Posterior vena cava (tissue), 2 donors: ENCODE results near the gene SH3GL1. TPM values are rescaled to one million over a fixed set of nuclear protein-coding genes. Genes with fewer than 3 reads are reported as not detected.

Source experiments
- DNase-seq: peaks from one replicate; pipeline ENCODE4 v3.0.0-alpha.2; 2020; ENCODE audit warnings: low spot score
- intact Hi-C, 2 donors: fragments of 100-400 bp; cut with DNase I; formaldehyde crosslinking; loops; one replicate each; pipeline versions ENCODE4 v1.14.1 to v1.14.2; 2022 to 2023
- total RNA-seq, 2 donors: library from RNA; stranded (reverse); fragmentation: NEBNext Ultra II Directional; extraction: Animal tissue kit (Norgen Biotek cat#: 25700); gene quantifications; one replicate each; pipeline ENCODE4 v1.2.1, GENCODE V29; 2021
- donor health status: DM: yes; HTN: yes; CAD: no.
- donor health status: DM: yes; HTN: yes; CAD: no.

SH3GL1 gene
- total RNA-seq, 2 donors from 2014 or later: 77.5 to 88.8 TPM

DNA sequence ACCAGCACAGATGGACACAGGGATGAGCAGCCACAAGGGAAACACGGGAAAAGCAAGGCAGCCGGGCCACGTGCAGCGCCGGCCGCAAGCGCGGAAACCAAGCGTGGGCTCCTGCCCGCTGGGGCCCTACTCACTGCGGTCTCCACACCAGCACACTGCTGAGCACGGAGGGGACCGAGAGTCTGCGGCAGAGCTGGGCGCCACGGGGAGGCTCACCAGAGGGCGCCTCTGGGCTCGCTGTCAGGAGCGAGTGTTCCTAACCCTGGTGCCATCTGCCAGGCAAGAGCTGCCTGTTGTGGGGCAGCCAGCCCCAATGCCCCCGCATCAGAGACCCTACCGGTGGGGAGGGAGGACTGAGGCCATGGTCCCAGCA lies 30.5 kb downstream of the SH3GL1 start:
- intact Hi-C loops: no loop called here
- DNase-seq: peak; percentile 88

DNA sequence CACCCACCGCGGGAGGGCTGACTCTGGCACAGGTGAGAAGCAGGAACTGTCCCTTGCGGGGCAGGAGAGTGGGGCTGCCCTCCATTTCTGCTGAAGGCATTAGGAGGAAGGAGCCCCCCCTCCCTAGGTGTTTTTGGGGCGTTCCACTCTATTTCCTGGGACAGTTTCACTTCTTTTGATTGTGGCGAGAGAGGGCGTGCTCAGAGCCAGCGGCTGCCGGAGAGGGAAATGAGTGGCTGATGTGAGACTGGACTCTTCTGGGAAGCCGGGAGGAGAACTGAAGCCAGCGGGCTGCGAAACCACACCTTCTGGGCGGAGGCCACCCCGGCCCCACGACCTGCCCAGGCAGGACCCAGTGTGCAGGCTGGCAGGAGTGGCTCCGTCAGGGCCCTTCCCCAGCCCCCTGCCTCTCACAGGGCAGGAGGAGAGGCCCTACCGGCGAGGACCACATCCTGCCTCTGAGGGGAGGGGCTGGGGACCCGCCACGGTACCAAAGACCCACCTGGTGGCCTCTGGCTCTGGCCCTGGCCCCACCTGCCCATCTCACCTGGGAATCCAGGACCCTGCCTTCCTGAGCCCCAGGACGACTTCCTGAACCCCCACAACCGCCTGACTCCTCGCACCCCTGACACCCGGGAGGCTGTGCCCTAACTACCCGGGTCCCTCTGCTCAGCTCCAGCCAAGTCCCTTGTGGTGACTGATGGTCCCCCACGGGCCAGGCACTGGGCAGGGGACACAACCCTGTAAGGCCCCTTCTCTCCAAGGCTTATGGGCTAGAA lies 31.0 kb downstream of the SH3GL1 start:
- intact Hi-C loops: no loop called here
- DNase-seq: peak; percentile 91

DNA sequence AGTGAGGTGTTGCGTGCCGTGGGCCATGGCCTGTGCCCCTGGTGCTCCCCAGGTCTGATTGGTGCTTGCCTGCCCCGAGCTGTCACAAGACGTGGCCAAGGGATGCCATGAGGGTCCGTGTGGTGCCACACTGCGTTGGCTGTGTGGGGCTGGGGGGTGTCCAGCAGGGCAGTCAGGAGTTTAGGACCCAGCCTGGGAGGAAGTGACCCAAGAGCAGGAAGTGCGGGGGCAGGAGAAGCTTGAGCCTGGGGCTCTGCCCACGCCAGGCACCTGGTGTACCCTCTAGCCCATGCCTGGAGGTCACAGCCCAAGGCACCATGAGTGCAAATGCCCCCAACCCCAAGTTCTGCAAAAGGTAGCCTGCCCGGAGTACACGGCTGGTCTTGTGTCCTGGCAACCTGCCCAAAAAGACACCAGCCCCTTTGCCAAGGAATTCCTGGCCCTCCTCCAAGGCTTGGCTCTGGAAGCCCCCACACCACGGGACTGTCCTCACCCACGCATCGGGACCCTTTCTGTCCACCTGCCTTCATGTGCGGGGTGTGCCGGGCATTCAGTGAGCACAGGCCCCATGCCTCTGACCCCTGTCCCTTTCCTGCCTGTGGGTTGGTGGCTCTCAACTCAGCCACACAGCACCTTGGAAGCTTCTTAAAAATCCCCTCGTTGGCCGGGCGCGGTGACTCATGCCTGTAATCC lies 32.1 kb downstream of the SH3GL1 start:
- DNase-seq: peak; percentile 78
- intact Hi-C loops: no loop called here

DNA sequence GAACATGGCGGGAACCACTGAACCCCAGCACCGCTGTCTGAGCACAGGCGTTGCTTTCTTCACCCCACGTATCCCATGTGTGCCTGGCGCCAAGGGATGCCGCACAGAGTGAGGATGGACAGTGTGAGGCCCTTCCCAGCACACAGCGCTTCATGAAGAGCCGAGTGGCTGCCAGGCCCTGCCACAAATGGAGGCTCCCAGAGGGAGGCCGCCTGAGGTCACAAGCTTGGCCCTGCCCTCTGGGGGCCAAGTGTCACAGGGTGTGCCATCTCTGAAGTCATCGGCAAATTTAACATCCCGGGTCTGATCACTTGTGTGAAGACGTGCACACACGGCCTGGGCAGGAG lies 32.6 kb downstream of the SH3GL1 start:
- DNase-seq: peak; percentile 79
- intact Hi-C loops: no loop called here

DNA sequence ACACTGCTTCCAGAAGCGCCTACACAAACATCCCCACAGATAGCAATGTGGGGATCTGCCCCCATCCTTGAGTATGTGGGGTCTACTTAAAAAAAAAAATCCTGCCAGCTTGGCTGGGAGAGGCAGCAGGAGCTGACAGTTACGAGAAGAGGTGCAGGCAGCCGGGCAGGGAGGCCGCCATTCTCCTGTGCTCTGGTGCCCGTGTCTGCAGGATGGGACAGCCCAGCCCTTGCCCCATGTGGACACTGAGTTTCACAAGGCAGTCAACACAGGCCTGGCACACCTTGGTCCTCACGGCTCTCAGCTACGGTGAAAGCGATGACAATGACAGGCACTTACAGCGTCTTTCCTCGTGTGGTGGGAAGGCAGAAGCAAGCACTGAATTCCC lies 33.0 kb downstream of the SH3GL1 start:
- DNase-seq: no peak
- intact Hi-C loops: no loop called here

DNA sequence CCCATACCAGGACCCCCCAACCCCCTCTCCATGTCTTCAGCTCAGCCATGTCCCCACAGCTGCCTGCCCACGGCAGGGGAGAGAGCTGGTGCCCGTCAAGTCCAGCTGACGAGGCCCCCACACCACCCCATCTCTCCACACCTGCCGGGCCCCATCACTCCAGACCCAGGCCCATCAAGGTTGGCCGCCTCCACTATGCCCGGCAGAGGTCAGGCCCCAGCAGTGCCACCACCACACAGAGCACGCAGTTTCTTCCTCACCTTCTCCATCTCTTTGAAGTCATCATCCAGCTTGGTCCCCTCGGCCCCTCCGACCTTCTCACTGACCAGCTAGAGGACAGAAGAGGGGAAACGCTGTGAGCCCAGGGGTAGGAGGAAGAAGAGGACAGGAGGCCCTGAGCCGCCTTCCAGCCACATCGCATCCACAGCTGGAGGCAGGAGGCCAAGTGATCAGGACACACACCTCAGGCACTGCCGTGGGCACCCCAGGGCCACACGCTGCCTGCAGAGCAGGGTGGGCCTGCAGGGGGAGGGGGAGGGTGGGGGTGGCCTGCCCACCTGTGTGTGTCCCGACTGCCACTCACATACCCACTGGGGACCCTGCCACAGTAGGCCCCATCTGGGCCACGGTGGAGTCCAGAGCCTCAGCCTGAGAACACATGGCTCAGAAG lies 33.5 kb downstream of the SH3GL1 start:
- intact Hi-C loops: no loop called here
- DNase-seq: peak; percentile 77

DNA sequence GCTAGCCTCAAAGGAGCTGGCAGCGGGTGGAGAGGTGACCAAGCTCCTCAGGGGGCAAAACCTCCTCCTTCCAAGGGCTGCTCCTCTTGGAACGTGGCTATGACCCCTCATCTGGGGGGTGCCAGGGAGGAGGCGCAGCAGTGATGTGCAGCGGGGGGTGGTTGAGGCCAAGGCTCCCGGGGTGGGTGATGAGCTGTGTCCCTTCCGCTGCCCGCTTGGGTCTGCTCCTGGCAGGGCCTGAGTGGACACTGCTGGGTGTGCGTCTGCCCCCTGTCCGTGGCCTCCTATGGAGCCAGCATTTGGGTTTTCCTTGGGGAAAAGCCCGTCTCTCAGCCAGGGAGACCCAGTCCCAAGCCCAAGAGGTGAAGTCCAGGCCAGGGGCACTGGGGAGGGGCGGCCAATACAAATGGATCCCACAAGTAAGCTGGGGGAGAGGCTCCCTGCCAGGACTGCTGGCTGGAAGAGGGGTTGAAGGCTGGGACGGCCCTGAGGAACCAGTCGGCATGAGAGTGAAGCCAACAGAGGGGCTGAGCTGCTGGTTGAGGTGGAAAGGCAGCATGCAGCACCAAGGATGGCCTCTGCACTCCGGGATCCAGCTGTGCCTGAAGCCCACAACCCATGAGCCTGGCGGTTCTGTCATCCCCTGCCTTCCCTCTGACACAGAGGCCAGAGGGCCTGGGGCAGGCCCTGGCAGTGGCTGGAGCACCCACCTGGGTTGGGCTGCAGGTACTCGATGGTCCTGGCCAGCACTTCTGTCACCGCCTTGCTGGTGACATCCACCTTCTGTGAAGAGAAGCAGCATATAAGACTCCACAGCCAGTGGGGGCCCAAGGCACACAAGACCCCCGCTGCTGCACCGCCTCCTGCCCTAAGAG lies 34.3 kb downstream of the SH3GL1 start:
- intact Hi-C loops: no loop called here
- peak; percentile 70 for DNase-seq

DNA sequence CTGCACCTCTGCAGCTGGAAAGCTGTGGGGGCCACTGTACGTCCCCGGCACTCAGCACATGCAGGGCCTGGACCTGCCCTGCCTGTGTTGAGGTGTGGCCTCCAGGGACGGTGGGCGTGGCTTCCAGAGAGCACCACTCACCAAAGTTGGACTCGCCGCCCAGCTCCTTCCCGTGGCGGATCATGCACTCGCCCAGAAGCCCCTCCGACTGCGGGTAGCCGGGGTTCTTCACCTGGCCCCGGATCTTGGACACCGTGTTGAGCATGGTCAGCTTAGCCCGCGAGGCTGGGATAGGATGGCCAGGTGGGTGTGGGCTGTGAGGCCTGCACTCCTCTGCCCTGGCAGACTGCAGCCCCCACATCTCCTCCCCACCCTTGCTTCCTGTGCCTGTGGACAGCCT lies 35.0 kb downstream of the SH3GL1 start:
- no peak for DNase-seq
- intact Hi-C loops: no loop called here

DNA sequence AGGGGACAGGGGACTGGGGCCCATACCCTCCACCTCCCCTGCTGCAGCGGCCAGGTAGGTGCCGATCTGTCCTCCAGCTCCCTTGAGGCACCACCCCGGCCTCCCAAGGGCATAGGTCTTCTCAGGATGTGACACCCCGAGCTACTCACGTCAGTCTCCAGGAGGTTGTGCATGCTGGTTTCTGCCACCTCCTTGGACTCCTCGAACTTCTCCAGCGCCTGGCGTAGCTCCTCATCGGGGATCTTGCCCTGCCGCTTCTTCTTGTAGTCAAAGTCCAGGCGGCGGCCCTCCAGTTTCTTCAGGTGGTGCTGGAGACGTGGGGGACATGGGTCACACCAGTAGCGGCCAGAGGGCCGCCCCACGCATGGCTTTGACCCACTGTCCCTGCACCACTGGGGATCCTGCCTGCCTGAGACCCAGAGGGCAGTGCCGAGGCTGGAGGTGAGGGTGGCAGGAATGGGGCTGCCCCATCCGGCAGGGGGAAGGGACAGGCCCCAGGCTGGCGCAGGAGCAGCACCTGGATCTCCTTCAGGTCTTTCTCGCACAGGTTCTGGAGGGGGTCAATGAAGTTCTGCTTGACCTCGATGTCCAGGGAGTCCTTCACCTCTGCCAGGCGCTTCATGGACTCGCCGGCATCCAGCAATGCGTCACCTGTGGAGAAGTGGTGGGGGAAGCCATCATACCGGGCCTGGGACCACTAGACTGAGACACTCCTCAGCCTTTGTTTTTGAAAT lies 36.6 kb downstream of the SH3GL1 start:
- intact Hi-C loops: loop anchor here in 1 of 2 donors (5.0 kb wide), 1 partner anchor 34 kb away; no protein-coding TSS in a partner anchor
- no peak for DNase-seq

DNA sequence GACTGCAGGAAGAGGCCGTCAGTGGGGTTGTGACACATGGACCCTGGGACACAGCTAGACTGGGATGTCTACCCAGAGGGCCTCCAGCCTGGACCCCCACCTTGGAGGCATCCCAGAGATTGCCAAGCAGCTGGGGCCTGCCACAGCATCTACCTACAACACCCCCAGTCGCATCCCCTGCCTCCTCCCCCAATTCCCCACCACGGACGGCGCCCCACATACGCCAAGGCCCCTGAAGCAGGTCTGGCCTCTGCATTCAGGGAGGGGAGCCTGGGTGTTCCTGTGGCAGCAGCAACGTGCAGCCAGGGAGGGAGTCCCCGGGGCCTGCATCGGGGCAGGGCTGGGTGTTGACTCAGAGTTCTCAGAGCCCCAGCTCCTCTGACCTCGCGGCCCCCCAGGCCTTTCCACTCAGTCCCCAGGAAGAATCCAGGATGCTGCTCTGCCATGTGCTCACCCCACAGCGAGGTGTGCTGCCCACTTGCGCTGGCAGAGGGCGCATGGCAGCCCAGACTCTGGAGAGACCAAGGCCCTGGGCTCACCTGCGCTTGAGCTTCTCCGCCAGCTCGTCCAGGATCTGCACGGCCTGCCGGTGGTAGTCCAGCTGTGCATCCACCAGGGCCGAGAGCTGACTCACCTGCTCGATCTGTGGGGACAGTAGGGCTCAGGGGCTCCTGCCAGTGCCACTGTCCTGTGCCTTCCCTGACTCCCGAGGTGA lies 37.4 kb downstream of the SH3GL1 start:
- intact Hi-C loops: loop anchor here in 1 of 2 donors (5.0 kb wide), 1 partner anchor 34 kb away; no protein-coding TSS in a partner anchor
- DNase-seq: no peak

DNA sequence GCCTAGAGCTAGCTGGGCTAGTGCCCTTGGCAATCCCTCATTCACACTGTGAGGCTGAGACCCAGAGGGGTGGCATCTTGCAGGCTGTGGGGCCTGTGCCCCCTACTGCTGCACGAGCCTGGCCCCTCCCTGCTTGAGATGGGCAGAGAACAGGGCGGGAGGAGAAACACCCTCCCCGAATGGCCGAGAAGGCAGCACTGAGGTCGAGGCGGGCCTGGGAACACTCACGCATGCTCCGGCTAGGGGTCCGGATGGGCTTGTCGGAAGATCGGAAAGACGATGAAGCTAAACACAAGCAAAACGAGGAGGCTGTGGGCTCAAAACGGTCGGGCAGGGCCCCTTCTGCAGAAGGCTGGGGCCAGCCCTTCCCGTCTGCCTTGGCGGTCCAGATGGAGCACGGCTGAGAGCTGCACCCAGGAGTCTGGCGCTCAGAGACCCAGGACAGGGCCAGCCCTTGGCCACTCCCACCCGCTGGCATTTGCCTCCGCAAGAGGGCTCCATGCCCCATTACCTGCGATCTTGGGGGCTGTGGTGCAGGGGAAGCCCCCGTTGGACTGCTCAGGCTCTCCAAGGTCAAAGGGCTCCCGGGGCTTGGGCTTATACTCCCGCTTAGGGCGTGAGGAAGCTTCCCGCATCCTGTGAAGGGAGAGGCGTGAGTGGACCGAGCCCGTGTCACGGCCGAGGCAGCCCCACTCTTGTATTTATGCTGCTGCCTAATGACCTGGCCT lies 38.1 kb downstream of the SH3GL1 start:
- DNase-seq: peak; percentile 75
- intact Hi-C loops: loop anchor here in 1 of 2 donors (5.0 kb wide), 1 partner anchor 35 kb away; no protein-coding TSS in a partner anchor

DNA sequence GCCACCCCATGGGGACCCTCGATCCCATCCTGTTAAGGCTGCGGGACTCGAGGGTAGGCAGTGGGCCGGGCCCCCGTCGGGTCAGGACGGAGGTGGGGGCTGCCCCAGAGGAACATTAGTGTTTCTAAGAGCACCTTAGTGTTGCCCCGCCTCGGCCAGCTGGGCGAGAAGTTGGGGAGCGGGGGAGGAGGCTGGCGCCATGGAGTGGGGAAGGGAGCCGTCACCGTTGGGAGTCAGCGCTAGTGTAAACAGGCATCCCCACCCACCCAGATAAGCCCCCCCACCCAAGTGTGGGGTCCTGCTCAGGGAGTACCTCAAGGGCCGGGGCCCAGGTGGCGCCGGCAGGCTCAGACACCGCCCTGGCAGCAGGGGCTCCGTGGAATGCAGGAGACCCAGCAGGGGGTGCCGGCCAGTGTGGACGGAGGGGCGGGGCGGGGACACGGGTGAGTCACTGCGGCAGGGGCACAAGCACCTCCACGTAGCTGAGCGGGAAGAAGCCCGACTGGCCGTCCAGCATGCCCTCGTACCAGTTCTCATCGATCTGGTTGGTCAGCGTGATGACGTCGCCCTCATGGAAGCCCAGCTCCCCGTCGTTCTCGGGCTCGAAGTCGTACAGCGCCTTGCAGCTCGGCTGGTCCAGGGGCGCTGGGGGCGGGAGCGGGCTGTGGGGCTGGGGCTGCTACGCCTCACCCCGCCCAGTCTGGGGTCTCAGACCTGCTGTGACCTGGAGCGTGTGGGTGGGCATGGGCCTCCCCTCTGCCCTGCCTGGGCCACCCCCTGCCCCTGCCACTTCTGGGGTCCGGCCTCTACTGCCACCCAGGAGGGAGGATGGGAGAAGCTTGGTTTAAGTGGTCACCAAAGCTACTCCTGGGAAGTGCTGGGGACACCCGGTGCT lies 38.9 kb downstream of the SH3GL1 start:
- DNase-seq: peak; percentile 81
- intact Hi-C loops: loop anchor here in 1 of 2 donors (5.0 kb wide), 1 partner anchor 36 kb away; no protein-coding TSS in a partner anchor

DNA sequence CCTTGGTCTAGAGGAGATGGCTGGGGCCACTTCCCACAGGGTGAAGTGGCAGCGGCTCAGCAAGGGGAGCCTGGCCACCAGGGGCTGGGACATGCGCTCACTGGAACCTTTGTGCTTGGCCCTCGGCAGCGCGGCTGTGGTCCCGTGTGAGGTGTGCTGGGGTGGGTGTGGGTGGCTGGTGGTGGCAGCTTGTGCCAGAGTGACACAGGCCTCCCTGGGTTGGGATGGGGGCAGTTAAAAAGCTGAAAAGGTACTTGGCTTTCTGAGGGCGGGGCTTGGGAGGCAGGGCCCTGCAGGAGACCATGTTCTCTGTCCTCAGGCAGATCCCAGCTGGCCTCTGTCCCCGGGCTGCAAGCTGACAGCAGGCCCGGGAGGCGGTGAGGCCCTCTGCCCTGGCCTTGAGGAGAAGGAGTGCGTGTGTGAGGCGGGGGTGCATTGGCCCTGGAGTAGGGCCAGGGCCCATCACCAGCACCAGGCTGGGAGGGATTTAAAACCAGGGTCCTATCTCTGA lies 39.7 kb downstream of the SH3GL1 start:
- no peak for DNase-seq
- intact Hi-C loops: loop anchor here in 1 of 2 donors (5.0 kb wide), 1 partner anchor 37 kb away; no protein-coding TSS in a partner anchor

DNA sequence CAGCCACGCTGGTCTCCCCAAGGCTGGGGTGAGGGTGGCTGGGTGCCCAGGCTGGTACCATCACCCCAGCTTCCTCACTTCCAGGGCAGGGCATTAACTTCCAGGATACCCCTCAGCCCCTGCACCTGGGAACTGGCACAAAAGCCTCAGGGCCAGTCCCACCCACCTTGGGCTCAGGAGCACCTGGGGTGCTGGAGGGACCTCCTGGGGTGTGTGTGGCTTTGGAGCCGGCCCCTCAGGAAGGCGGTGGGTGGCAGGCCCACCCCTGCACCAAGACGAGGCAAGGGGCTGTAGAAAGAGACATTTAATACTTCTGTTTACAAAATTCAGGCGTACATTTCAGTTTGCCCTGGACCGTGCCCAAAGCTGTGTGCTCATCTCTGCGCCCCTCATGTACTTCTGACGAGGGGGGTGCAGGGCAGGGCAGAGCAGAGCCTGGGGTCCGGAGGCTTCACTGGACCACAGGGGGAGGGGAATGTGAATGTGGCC lies 40.2 kb downstream of the SH3GL1 start:
- intact Hi-C loops: loop anchor here in 1 of 2 donors (5.0 kb wide), 1 partner anchor 37 kb away; no protein-coding TSS in a partner anchor
- no peak for DNase-seq

DNA sequence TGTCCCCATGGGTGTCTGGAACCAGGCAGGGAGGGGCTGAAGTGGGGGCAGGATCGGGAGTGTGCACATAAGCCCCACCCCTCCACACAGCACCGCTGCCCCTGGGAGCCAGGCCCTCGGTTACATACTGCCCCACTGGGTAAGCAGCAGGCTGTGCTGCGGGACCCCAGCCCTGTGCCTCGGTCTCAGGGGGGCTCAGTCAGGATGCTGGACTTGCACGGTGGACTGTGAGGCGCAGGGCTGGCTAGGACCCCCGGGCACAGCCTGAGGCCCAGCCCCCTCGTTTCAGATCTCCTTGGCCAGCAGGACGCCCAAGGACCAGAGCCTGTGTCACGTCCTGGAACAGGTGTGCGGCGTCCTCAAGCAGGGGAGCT lies 40.7 kb downstream of the SH3GL1 start:
- intact Hi-C loops: no loop called here
- no peak for DNase-seq
